ENCODE results near the gene PLAGL1.

PLAGL1 gene

GRCh38 chr6:144007478-144008119, 460 bp downstream of the PLAGL1 start:
- ATAC-seq: peak; percentile 16 to 17

GRCh38 chr6:144006736-144007477, 1.2 kb downstream of the PLAGL1 start:
- peak in 1 of 2 donors; percentile 43 for ATAC-seq

GRCh38 chr6:143999406-143999805, 8.7 kb downstream of the PLAGL1 start:
- ATAC-seq: no peak

- ATAC-seq: no peak
These were observed 9.4 kb downstream of the PLAGL1 start for GRCh38 chr6:143998686-143999085.

- ATAC-seq: no peak
These were observed 14.0 kb downstream of the PLAGL1 start for GRCh38 chr6:143993965-143994646.

GRCh38 chr6:143992285-143992684, 15.8 kb downstream of the PLAGL1 start:
- no peak for ATAC-seq

- no peak for ATAC-seq
These were observed 21.5 kb downstream of the PLAGL1 start for GRCh38 chr6:143986463-143987065.

- ATAC-seq: no peak
These were observed 23.4 kb downstream of the PLAGL1 start for GRCh38 chr6:143984666-143985065.

GRCh38 chr6:143982968-143983367, 25.1 kb downstream of the PLAGL1 start:
- no peak for ATAC-seq

GRCh38 chr6:143980921-143981320, 27.1 kb downstream of the PLAGL1 start:
- no peak for ATAC-seq

GRCh38 chr6:143976806-143977349, 31.2 kb downstream of the PLAGL1 start:
- ATAC-seq: no peak

GRCh38 chr6:143974089-143974488, 34.0 kb downstream of the PLAGL1 start:
- ATAC-seq: no peak

GRCh38 chr6:143973097-143973966, 34.7 kb downstream of the PLAGL1 start:
- no peak for ATAC-seq

- no peak for ATAC-seq
These were observed 36.4 kb downstream of the PLAGL1 start for GRCh38 chr6:143971482-143972205.

GRCh38 chr6:143970456-143971218, 37.4 kb downstream of the PLAGL1 start:
- ATAC-seq: no peak

- ATAC-seq: no peak
These were observed 39.0 kb downstream of the PLAGL1 start for GRCh38 chr6:143969077-143969476.

GRCh38 chr6:143967706-143968376, 40.2 kb downstream of the PLAGL1 start:
- ATAC-seq: no peak

GRCh38 chr6:143966312-143966711, 41.7 kb downstream of the PLAGL1 start:
- ATAC-seq: no peak

GRCh38 chr6:143965503-143966171, 42.4 kb downstream of the PLAGL1 start:
- ATAC-seq: no peak
